DMS153 treated with DMSO at 0.1 percent for 48 hours (cell line): ENCODE measurements around the gene NLRP5.
A peak's percentile ranks its signal among the peaks of the same experiment; 100 is the strongest.

Experiments used
- DNase-seq: peaks from one replicate; lab custom pipeline; 2025; ENCODE audit not compliant: unreplicated experiment; lab: John Stamatoyannopoulos, UW

Gene NLRP5

GRCh38 chr19:56071151-56071550, 84.6 kb downstream of the NLRP5 start:
- DNase-seq, result no peak

GRCh38 chr19:56076498-56076897, 89.9 kb downstream of the NLRP5 start:
- DNase-seq, result peak; percentile 2

DNA sequence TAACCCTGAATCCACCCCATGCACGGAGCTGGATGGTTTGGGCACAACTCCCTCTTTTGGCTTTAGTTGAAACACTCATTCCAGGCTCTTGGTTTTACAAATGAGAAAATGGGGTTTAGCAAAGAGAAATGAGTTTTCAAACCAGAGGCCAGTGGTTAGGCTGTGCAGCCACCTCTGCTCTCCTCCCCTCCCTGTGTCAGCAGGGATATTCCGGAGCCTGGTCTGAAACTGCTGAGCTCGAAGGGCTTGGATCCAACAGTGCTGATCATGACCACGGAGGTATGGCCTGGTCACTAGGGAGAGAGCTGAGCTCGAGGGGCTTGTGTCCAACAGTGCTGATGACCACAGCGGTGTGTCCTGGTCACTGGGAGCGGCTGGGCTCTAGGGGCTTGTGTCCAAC, 93.0 kb downstream of the NLRP5 start:
- no peak for DNase-seq

GRCh38 chr19:56080669-56081401, 94.3 kb downstream of the NLRP5 start:
- peak; percentile 25 for DNase-seq

DNA sequence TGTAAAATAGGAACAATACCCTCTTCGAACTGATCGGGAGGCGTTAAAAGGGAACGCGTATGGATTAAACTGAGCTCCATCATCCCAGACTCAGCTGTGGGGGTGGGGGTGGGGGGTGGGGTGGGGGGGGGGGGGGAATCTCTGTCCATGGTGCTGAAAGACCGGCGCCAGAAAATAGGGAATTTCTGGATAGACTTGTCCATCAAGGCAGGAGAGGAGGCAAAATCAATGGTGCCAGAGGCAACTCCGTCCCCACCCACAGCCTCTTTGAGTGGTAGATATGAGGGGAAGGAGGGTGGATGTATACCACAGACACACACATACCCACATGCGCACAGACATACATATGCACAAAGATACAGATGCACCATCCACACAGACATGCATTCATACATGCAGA, 97.1 kb downstream of the NLRP5 start:
- DNase-seq, result no peak

DNA sequence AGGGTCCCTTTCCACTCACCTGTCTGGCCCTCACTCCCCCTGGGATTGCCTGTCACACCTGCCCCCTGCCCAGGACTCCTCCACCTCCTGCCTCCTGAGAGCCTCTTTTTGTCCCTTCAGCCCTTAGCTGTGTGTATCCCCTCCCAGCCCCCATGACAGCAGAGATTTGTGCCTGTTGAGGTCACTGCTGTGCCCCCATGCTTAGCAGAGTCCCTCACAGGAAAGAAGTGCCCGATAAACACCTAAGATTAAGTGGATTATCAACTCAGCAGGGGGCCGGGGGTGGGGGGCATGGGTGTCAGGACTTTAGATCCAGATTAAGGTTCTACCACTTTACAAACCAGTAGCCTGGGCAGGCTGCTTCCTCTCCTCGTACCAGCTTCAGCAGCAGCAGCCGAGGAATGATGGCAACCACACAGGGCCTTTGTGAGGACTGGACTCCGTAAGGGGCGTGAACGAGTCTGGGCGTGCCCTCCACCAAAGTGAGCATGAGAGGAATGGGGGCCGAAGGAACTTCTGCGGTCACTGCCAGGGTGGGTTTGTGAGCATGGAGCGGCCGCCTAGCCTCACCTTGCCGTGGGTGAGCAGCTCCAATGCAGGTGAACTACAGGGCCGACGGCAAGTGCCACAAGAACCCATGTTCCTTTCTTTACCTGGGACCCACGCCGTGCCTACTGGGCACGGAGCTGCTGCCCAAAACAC, 98.4 kb downstream of the NLRP5 start:
- no peak for DNase-seq

DNA sequence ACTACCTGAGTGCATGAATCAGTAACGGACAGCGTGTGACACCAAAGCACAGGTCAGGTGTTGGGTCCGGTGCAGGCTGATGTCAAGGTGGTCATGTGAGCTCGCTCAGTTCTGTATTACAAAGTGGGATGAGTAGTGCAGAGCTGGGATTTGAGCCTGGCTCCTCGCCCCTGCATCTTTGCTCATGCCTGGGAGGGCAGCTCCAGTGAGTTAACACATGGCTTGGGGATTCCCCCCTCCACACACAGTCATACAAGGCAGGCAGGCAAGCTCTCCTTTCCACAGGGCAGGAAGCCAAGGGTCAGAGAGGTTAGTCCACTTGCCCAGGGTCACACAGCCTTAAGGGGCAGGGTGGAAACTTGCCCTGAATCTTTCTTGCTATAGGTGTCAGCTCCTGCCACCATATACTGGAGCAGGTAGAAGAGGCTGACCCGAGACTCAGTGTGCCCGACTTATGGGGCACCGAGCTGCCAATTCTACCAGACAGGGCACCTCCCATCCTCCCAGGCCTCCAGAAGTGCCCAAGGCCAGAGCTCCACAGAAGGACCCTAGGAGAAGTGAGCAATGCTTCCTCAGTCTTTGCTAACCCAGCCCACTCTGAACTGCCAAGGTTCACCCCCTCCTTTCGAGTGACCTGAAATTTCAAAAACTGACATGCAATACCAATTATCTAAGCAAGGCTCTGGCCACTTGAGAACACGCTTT, 99.1 kb downstream of the NLRP5 start:
- no peak for DNase-seq

DNA sequence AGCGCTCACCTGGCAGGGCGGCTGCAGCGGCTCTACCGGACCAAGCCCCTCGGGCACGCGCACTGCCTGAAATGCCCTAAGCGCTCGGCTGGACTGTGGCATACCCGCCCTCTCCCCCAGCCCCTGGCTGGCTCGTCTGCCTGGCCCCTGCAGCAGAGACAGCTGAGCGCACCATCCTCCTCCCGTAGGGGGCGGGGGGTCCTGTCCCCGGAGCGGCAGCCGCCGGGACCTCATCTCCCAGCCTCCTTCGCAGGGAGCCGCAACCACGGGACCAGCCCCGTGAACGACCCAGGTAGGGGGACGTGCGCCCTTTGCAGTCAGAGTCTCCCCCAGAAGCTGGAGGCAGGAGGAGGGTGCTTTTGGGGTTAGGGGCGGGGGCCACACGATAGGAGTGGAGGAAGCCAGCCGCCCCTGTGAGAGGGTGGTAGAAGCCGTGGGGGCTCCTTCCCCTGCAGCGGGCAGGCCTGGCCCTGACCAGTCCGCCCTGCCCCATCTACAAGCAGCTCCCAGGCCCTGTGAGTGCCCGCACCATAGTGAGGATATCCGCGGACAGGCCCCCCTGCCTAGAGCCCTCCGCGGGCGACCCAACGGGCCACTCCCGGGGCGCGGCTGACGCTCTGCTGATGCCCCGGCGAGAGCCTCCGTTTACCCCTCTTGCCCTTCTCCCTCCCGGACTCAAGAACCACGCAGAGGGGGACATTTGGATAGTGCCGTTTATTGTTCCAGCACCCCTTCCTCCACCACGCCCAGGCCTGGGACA, 100.3 kb downstream of the NLRP5 start:
- DNase-seq, result no peak

GRCh38 chr19:56087647-56088496, 101.3 kb downstream of the NLRP5 start:
- no peak for DNase-seq

DNA sequence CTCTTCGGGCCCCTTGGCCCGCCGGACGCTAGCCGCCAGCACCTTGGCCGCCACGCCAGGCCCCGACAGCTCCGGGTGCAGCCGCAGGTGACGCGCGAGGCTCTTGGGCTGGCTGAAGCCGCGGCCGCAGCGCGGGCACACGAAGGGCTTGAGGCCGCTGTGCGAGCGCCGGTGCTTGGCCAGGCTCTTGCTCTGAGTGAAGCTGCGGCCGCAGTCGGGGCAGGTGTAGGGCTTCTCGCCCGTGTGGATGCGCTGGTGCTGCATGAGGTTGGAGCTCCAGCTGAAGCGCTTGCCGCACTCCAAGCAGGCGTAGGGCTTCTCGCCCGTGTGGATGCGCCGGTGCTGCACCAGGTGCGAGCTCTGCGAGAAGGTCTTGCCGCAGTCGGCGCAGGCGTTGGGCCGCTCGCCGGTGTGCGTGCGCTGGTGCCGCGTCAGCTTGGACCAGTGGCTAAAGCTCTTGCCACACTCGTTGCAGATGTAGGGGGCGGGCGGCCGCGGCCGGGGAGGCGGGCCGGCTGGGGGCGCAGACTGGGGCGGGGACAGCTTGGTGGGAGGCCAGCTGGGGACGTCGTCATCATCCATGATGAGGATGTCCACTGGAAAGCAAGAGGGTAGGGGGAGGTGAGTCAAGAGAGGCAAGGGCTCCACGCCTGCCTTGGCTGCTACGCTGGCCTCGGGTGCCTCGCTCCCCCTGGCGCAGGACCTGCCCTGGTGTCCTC, 102.1 kb downstream of the NLRP5 start:
- no peak for DNase-seq

DNA sequence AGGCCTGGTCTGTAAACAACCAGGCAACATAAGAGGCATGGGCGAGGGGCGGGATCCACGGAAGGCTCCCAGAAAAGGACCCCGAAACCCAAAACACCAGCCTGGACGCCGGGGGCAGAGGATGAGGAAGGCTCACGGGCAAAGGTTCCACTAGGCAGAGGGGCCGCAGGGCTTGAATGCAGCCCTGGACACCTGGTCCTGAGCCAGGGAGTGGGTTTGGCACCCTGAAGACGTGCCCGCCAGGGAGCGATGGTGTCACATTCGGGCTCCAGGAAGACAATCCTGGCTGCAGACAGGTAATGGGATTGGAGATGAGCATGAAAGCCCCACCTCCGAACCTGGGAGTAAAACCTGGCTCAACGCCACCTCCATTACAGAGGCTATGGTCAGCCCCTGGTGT, 102.8 kb downstream of the NLRP5 start:
- DNase-seq, result no peak

DNA sequence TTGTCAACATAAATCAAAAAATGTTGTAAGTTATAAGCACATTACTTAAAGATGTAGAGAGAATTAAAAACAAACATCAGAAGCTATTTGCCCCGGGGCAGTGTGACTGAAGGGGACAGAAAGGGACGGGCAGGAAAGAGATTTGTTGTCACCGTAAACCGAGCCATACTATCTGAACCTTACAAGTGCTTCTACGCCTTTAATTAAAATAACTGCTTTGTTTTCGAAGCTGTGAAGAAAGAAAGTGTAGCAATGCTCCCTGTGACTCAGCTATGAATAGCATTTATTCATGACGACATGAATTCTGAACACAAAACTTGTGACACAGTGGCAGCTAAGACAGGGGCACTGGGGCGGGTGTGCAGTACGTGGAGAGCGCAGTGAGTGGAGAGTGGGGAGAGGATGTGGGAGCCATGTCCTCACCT, 104.5 kb downstream of the NLRP5 start:
- no peak for DNase-seq

DNA sequence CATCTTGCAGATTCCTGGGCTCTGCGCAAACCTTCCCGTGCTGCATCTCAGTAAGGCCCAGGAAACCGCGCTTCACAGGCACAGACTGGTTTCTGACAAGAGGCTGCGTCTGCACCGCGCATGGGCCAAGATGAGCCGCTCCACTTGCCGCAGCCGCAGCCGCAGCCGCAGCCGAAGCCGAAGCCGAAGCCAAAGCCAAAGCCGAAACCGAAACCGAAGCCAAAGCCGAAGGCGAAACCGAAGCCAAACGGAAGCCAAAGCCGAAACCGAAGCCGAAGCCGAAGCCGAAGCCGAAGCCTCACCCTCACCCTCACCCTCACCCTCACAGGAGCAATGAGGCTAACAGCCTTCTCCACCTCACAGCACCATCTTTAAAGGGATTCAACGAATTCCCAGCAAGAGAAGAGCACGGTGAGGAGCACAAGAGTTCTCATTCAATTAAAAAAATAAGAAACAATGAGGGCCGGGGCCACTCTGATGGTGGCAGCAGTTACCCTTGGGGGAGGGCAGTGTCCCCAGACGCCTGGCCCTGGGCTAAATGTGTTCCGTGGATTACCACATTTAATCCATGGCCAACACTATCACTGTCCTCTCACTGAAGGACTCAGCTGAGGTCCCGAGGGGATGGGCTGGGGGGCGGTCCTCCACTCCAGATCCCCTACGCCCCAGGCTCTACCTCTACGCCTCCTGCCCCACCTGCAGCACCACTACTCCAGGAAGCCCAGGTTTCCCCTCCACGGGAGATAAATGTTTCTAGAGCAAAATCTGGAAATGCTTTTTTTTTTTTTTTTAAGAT, 105.4 kb downstream of the NLRP5 start:
- no peak for DNase-seq

DNA sequence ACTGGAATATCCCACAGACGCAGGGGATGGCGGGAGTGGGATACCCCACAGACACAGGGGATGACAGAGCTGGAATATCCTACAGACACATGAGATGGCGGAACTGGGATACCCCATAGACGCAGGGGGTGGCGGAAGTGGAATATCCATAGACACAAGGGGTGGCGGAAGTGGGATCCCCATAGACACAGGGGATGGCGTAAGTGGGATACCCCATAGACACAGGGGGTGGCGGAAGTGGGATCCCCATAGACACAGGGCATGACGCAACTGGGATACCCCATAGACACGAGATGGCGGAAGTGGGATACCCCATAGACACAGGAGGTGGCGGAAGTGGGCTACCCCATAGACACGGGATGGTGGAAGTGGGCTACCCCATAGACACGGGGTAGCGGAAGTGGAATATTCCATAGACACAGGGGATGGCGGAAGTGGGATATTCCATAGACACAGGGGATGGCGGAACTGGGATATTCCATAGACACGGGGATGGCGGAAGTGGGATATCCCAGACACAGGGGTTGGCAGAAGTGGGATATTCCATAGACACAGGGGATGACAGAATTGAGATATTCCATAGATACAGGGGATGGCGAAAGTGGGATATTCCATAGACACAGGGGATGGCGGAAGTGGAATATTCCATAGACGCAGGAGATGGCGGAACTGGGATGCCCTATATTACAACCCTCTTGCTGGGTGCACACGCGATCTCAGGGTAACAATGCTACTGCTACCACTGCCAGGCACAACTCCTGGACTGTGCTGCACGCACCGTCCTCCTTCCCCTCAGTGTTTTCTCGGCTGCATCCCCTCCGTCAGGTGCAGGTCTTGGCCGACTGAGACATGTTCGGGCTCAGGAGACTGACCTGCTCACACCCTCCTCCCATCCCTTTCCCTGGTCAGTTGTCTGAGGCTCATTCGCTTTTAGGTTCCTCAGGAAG, 106.4 kb downstream of the NLRP5 start:
- no peak for DNase-seq

DNA sequence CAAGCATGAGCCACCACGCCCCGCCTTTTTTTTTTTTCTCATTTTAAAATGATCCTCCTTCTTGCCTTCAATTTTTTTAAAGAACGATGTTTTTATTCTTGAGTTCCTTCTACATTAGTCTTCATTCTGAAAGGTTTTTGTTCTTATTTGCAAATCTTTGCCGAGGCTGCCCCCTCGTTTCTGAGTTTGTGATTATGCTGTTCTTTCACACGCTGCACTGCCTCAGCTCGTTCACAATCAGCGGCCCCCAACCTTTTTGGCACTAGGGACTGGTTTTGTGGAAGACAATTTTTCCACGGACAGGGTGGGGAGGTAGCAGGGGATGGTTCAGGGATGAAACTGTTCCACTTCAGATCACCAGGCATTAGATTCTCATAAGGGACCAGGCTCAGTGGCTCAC, 107.9 kb downstream of the NLRP5 start:
- no peak for DNase-seq

DNA sequence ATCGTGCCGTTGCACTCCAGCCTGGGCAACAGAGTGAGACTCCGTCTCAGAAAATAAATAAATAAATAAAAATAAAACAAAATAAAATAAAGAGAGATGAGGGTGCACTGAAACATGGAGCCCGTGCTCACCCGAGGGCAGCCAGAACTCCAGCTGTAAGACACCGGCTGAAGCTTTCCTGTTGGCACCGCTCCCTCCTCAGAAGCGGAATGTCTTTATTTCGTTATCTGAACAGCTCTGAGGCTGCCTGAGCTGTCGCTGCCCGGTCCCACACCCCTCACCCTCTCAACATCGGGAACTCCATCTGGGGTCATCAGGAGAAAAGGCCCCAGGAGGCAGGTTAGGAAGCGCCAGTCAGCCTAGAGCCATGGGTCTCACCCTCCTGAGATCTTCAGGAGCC, 110.1 kb downstream of the NLRP5 start:
- DNase-seq, result no peak

GRCh38 chr19:56097306-56097705, 110.7 kb downstream of the NLRP5 start:
- DNase-seq, result no peak

GRCh38 chr19:56097776-56098175, 111.2 kb downstream of the NLRP5 start:
- DNase-seq, result no peak
